NCI-H460 (cell line): Measurements from ENCODE around the gene TBL1X. TPM values are rescaled to one million over a fixed set of nuclear protein-coding genes. Genes with fewer than 3 reads are reported as not detected.
A peak's percentile ranks its signal among the peaks of the same experiment; 100 is the strongest.

Source experiments
- DNase-seq: peaks from one replicate; pipeline ENCODE4 v3.0.0-alpha.2; 2016; ENCODE audit warnings: low read depth; ENCODE audit errors: extremely low read depth
- total RNA-seq: library from RNA; depleted of rRNA; stranded (reverse); fragments of >200 nt; shearing (Covaris generic); gene quantifications from 2 replicates; pipeline ENCODE4 v1.2.3, GENCODE V29; 2014

The TBL1X gene
- total RNA-seq, 1 experiment from 2014 or later, result 41.8 TPM

DNA sequence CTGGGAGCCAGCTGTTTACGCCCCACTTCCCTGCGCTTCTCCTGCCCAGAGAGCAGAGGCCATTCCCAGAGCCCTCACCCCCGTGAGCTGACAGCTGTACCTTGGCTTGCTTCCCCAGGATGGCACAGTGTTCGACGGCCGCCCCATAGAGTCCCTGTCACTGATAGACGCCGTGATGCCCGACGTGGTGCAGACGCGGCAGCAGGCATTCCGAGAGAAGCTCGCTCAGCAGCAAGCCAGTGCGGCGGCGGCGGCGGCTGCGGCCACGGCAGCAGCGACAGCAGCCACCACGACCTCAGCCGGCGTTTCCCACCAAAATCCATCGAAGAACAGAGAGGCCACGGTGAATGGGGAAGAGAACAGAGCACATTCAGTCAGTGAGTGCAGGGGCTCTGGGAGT, 223.0 kb downstream of the TBL1X start:
- DNase-seq, result no peak

DNA sequence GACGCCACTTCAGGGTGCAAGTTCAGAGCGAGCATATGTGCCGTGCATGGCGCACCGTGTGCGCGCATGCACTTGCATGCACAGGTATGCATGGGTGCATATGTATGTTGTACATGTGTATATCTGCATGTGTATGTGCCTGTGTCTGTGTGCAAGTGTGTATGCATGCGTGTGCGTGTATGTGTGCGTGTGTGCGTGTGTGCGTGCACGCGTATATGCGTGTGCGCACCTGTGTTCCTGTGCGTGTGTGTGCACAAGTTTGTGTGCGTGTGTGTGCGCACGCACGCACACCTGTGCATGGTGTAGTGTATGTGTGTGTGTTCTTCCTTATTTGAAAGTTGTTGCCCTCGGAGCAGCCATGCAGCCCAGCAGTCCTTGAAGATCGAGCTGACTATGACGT, 224.0 kb downstream of the TBL1X start:
- DNase-seq, result no peak

- DNase-seq, result no peak
These were observed 225.2 kb downstream of the TBL1X start for GRCh38 chrX:9690046-9690445.

DNA sequence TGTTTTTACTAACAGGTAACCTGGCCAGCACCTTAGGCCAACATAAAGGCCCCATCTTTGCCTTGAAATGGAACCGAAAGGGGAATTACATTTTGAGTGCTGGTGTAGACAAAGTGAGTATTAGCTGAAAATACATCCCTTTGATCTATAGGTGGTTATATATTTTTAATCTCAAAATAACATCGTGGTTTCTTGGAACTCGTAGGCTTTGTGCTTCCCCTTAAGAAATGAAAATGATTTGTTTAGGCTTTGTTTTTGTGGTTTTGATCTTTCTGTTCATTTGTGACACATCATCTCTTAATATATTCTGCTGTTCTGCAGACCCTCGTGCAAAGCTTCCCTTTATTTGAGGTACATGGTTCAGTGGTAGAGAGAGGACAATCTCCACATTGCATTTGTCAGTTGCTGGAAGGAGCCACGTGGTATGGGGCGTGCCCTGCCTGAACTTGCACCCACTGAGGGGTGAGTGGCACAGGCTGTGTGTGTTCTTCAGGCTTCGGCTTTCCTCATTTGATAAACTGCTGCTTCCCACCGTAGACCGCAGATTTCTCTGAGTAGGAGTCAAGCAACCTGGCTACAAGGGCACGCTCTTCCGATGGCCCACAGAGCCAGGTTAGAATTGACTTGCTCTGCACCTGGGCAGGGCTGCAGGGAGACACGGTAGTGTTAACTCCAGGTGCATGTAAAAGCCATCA, 228.6 kb downstream of the TBL1X start:
- no peak for DNase-seq

DNA sequence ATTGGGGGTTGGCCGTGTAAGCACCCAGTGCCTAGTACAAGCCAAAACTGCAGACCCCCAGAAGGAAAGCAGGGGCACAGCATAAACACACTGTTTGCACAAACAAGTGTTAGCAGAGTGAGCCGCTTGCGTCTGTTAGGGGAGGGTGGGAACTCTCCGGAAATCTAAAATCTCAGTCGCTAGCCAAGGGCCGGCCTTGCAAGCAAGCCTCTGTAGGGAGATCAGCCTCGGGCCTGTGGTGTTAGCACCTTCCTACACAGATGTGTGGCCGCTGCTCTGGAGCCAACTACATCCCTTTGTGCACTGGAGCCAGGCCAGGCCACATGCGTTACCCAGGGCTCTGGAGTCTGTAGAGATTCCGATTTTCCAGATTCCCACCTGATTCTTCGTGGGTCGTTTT, 233.7 kb downstream of the TBL1X start:
- no peak for DNase-seq

DNA sequence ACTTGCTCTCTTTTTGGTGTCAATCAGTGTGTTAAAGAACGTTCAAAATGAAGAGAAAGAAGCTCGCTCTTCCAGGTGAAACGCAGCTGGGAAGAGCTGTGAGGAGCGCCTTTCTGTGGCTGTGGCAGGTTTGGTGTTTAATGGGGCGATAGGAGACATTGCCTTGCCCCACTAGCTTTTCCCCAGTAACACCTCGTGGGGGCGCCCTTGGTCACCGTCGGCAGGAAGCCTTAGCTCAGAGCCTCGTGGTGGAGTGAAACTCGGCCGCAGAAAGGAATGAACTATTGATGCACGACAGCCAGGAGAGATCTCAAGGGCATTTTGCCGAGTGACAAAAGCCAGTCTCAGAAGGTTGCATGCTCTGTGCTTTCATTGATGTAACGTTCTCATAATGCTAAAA, 235.7 kb downstream of the TBL1X start:
- no peak for DNase-seq

GRCh38 chrX:9701790-9702189, 236.9 kb downstream of the TBL1X start:
- no peak for DNase-seq

DNA sequence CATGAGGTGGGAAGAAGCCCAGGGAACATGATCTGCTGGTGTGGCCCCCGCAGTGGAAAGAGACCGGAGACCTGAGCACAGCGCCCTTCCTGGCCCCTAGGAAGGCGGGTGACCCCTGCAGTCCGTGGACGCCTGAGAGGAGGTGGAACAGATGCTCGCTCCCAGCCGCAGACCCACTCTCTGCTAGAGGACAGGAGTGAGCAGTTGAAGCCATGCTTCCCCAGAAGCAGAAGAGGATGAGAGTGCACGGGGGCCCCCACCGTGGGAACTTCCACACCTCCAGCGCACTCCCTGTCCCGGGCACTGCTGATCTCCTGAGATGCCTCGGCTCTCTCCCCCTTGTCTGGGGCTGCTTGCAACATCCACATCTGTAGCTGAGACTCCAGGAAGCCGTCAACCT, 238.5 kb downstream of the TBL1X start:
- DNase-seq, result no peak

GRCh38 chrX:9704876-9705465, 240.1 kb downstream of the TBL1X start:
- no peak for DNase-seq

DNA sequence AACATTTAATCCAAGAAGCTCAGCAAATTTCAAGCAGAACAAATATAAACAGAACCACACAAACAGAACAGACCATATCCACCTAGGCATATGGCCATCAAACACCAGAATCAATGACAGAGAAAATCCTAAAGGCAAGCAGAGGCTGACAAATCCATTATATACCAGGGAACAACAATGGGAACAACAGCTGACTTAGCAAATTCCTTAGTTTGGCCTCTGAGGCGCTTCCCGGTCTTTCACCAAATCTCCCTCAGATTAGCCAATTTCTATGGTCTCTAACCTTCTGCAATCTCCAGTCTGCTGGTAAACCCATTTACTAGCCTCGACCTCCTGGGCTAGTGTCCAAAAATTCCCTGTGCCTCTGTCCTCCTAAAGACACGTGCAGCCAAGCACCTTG, 241.6 kb downstream of the TBL1X start:
- no peak for DNase-seq

- no peak for DNase-seq
These were observed 242.6 kb downstream of the TBL1X start for GRCh38 chrX:9707306-9708033.

- DNase-seq, result no peak
These were observed 243.2 kb downstream of the TBL1X start for GRCh38 chrX:9708086-9708485.

DNA sequence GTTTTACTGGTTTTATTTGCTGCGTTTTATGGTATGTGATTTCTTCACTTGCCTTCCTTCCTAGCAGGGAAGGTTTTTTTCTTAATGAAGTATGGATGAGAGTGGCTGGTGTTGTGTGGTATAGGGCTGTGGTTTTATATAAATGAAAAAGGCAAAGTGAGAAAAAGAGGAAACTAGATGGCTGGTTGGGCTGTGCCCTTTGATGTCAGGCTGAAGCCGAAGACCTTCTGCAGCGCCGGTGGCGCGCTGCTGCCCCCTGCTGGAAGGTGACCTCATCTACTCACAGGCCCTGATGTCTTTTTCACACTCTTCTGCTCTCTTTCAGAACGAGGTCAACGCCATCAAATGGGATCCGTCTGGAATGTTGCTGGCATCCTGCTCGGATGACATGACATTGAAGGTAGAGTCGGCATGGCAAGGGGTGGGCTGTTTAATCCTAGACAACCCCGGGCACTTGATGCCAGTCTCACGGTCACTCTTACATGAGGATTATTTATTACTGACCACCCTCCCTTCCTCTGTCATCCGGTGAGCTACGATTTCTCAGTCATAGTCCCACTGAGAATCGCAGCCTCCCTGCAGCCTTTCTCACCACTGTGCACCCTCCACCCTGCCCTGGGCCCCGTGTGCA, 244.2 kb downstream of the TBL1X start:
- DNase-seq, result peak; percentile 65

- no peak for DNase-seq
These were observed 245.5 kb downstream of the TBL1X start for GRCh38 chrX:9710332-9710731.

DNA sequence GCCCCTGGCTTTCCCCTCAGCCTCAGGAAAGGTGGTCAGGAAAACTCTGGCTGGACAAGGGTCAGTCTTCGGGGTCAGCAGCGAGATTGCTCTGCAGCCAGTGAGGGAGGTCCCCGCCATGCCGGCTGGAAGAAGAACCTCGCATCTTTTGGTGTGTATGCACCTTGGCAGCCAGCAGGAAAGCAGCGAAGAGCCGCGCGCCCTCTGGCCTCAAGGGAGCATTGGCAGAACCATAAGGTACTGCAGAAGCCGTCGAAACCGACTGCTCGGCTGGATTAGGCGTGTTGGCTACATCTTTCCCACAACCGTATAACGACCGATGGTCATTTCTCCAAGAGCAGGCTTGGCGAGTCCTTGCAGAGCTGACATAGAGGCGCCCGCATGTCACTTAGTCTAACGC, 252.5 kb downstream of the TBL1X start:
- no peak for DNase-seq

- no peak for DNase-seq
These were observed 259.9 kb downstream of the TBL1X start for GRCh38 chrX:9724711-9725110.

DNA sequence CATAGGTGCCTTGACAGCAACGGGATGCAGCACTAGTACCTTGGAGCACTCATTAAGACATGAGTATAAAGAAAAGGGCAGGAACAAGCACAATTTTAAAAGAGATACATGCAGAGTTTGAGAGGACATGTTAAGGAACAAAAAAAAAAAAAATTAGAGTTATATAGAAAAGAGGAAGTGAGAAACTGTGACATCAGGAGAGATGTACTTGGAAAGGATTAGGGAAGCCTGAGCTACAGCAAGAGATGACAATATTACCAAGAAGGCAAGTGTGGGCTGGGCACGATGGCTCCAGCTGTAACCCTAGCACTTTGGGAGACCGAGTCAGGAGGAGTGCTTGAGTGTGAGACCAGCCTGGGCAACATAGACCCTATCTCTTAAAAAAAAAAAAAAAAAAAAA, 263.4 kb downstream of the TBL1X start:
- DNase-seq, result no peak

DNA sequence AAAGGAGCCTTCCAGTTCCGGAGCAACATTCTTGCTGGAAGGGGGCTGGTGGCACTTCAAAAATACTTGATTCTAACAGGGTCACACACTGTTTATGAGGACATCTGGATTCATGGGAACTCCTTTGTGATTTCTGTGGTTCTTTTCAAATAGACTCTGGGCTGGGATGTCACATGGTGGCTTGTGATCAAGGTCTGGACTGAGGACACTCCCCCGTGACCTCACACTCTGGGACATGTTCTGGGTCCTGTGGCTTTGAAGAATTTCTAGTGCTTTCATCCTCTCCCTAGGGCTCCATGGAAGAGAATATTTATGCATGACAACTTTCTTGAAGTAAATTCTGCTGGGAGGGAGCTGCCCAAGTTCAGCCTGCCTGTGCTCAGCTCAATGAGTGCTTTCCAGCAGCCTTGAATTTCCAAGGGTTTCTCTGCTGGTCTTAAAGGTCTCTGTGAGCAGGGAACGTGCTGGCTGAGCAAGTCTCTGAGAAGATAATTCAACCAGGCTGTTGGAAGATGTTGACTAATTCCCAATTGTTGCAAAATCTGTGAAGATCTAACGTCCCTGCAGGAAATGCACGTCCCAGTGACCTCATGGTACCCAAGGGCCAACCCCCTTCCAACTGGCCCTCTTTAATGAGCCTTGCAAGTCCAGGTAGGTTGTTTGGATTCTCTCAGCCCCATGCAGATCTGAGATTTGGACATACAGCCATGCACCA, 264.5 kb downstream of the TBL1X start:
- no peak for DNase-seq

DNA sequence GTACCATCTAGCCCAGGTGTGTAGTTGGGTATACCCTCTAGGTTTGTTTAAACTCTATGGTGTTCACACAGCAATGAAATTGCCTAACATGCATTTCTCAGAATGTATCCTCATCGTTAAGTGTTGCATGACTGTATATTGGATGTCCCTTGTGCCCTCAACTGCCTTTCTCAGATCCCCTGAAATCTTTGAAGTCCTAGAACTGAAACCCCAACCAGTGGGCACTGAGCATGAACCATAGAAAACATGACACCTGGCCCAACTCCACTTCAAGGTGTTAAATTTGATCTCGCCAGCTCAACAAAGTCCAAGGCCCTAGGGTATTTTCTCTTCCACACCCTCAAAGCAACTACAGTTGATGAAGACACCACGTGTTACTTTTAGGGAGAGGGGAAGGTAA, 265.2 kb downstream of the TBL1X start:
- no peak for DNase-seq

DNA sequence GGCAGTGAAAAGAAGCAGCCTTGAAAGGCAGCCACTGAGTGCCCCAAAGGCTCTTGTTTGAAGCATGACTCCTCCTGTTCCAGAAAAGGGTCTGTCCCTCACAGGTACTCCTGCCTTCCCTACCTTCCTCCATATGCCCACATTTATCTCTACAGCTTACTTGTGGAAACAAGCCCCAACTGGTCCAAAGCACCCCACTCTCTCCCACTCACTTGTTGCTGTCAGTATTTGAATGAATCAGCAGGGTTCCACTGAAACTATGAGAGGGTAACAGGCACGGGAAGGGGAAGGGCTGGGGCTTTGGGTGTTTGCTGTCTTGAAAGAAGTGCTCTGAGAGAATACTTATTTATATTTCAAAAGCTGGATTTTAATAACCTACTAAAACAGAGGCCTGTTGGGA, 265.9 kb downstream of the TBL1X start:
- no peak for DNase-seq

DNA sequence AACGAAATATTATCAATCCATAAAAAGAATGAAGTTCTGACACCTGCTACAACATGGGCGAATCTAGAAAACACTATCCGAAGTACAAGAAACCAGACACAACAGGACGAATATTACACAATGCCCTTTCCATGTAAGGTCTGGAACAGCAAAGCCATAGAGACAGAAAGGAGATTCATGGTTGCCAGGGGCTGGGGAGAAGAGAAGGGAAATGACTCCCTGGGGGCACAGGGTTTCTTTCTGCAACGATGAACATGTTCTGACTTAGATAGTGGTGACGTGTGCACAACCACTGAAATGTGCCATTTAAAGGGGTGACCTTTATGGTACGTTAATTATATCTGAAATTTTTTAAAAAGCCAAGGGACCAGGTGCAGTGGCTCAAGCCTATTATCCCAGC, 272.5 kb downstream of the TBL1X start:
- no peak for DNase-seq
